ENCODE results near the gene TRIM31. TPM values are rescaled to one million over a fixed set of nuclear protein-coding genes. Genes with fewer than 3 reads are reported as not detected.

TRIM31 gene
- total RNA-seq, 1 experiment from 2014 or later = not detected

DNA sequence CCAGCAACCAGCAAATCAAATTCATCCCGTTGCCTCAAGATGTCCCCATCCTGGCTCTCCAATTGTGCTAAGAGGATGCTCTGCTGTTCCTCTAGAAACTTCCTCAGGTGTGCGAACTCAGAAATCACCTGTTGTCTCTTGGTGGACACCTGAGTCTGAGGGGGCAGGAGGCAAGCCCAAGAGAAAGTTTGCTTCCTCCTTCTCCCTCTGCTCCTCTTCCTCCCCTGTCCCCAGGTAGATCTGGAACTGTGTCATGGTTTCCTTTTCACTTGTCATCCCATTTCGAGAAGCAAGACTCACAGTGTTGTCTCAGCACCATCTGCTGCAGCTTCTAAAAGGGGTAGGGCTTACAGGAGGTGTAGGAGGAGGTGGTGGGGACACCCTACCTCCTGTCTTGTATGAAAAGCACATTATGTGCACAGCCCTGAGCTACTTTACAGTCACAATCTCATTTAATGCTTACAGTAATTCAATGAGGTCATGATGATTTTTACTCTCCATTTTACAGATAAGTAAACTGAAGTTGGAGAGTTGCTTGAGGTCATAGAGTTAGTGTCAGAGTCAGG is 45.7 kb upstream of the TRIM31 start:
- H3T11ph ChIP-seq (ENCODE audit: low read length) = no peak overlapping the region
- H4K20me1 ChIP-seq (ENCODE audit: control insufficient read depth, insufficient read depth, insufficient read length) = no peaks in the 10 kb centered on the region
- H3K9ac ChIP-seq (ENCODE audit: extremely low read depth, insufficient read length, low read length) = no peak overlapping the region
- H3K14ac ChIP-seq (ENCODE audit: insufficient read depth, low read length) = no peak overlapping the region
- H3K18ac ChIP-seq (ENCODE audit: insufficient read length, low read depth, low read length) = no peak overlapping the region
- H4K91ac ChIP-seq (ENCODE audit: insufficient read length, low read depth, low read length) = no peak overlapping the region
- H3K4ac ChIP-seq (ENCODE audit: low read depth, low read length) = no peak overlapping the region
- no peak overlapping the region for H2AK5ac ChIP-seq (ENCODE audit: insufficient read length, low read length)
- no peak overlapping the region for H4K5ac ChIP-seq (ENCODE audit: insufficient read length, low read depth, low read length)
- DNase-seq = no peak
- H2BK12ac ChIP-seq (ENCODE audit: insufficient read length, low read depth, low read length) = no peak overlapping the region
- H3K27me3 ChIP-seq (ENCODE audit: insufficient read depth, low read length) = no peaks in the 10 kb centered on the region
- H3K27me3 Mint-ChIP-seq (ENCODE audit: low read depth) = peaks cover 57% of the 10 kb centered on the region
- H2BK20ac ChIP-seq (ENCODE audit: low read depth, low read length, poor library complexity, severe bottlenecking) = no peak overlapping the region
- H2AFZ ChIP-seq (ENCODE audit: low read length) = no peak overlapping the region
- H2BK5ac ChIP-seq (ENCODE audit: insufficient read length, low read length) = no peak overlapping the region
- H3K9me3 Mint-ChIP-seq = no peaks in the 10 kb centered on the region
- no peaks in the 10 kb centered on the region for H3K23me2 ChIP-seq (ENCODE audit: insufficient read length, low read depth, low read length, poor library complexity, severe bottlenecking)
- no peak overlapping the region for H3K27ac ChIP-seq (ENCODE audit: insufficient read length, low read depth, low read length)
- no peak overlapping the region for H2BK15ac ChIP-seq (ENCODE audit: low read depth, low read length)
- no peak overlapping the region for H3K4me2 ChIP-seq (ENCODE audit: insufficient read depth, insufficient read length, low read length)
- no peak overlapping the region for H3K56ac ChIP-seq (ENCODE audit: insufficient read length, low read depth, low read length)
- no peaks in the 10 kb centered on the region for H3K36me3 Mint-ChIP-seq (ENCODE audit: insufficient read depth in 1 of 3, low read depth in 3 of 3)
- no peaks in the 10 kb centered on the region for H3K9me3 ChIP-seq (ENCODE audit: control insufficient read depth, low read depth, low read length)
- no CpG with 5 or more reads among the region's 3 CpGs for WGBS (ENCODE audit: extremely low coverage, insufficient read length, low lambda C conversion rate)
- H3K27ac Mint-ChIP-seq = no peak overlapping the region
- no peak overlapping the region for H3K4me3 Mint-ChIP-seq
- no peaks in the 10 kb centered on the region for H3K4me1 Mint-ChIP-seq
- H3K79me2 ChIP-seq (ENCODE audit: insufficient read depth, low read length) = no peaks in the 10 kb centered on the region
- no peak overlapping the region for H2BK120ac ChIP-seq (ENCODE audit: low read depth, low read length, poor library complexity, severe bottlenecking)
- H3K79me1 ChIP-seq (ENCODE audit: insufficient read depth, low read depth, low read length, poor library complexity, severe bottlenecking) = no peaks in the 10 kb centered on the region
- TF ChIP-seq, protein P1, sequence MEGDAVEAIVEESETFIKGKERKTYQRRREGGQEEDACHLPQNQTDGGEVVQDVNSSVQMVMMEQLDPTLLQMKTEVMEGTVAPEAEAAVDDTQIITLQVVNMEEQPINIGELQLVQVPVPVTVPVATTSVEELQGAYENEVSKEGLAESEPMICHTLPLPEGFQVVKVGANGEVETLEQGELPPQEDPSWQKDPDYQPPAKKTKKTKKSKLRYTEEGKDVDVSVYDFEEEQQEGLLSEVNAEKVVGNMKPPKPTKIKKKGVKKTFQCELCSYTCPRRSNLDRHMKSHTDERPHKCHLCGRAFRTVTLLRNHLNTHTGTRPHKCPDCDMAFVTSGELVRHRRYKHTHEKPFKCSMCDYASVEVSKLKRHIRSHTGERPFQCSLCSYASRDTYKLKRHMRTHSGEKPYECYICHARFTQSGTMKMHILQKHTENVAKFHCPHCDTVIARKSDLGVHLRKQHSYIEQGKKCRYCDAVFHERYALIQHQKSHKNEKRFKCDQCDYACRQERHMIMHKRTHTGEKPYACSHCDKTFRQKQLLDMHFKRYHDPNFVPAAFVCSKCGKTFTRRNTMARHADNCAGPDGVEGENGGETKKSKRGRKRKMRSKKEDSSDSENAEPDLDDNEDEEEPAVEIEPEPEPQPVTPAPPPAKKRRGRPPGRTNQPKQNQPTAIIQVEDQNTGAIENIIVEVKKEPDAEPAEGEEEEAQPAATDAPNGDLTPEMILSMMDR (conservative IDR thresholded peaks at IDR 0.05) = no peak
- H3K23ac ChIP-seq (ENCODE audit: insufficient read length, low read depth, low read length) = no peak overlapping the region
- peaks cover 3% of the 10 kb centered on the region; the same call in 1 of the 2 replicates for H3K4me1 ChIP-seq (ENCODE audit: insufficient read depth, low read length)
- H4K8ac ChIP-seq (replicated peaks; ENCODE audit: insufficient read length, low read depth, low read length) = no peak overlapping the region
